Measurements from ENCODE around the gene TAC4. TPM values are rescaled to one million over a fixed set of nuclear protein-coding genes. Genes with fewer than 3 reads are reported as not detected.

TAC4 gene
- total and polyA plus RNA-seq, 2 donors (not counting 1 experiment from before 2014, with no cell fraction given), result not detected

- Histone ChIP-seq H3K9ac (ENCODE audit: insufficient read depth, low read length) (no peak overlapping the region), H3K36me3 (ENCODE audit: control insufficient read depth, insufficient read depth, low read length) (no peaks in the 10 kb centered on the region), H3K9me3 (ENCODE audit: control insufficient read depth, insufficient read depth, low read depth, low read length) (no peaks in the 10 kb centered on the region), H3K4me1 (ENCODE audit: control insufficient read depth, extremely low read depth, insufficient read depth, low read length) (no peaks in the 10 kb centered on the region), H2AFZ (ENCODE audit: low read length) (no peak overlapping the region), H4K20me1 (ENCODE audit: control insufficient read depth, extremely low read depth, insufficient read depth, low read length) (no peaks in the 10 kb centered on the region), H3K4me2 (ENCODE audit: extremely low read depth, insufficient read depth, low read length) (no peak overlapping the region), H3K4me3 (replicated peaks in 1 of 4; ENCODE audit: control extremely low read depth in 1 of 4, insufficient read depth in 1 of 4, low read depth in 3 of 4, low read length in 4 of 4) (no peak overlapping the region), H3K27ac (ENCODE audit: insufficient read depth, low read length) (no peak overlapping the region), H3K79me2 (ENCODE audit: control insufficient read depth, insufficient read depth, low read length) (no peaks in the 10 kb centered on the region), H3K27me3 (ENCODE audit: control insufficient read depth, insufficient read depth, low read length) (no peaks in the 10 kb centered on the region)
- DNase-seq (ENCODE audit: low read depth in 2 of 2), result no peak
- TF ChIP-seq EZH2 (IDR thresholded peaks at IDR 0.05; ENCODE audit: low read length, missing control alignments), result no peak
Observed at GRCh38 chr17:49842371-49842770, 5.5 kb downstream of the TAC4 start.

GRCh38 chr17:49841548-49841947, 6.3 kb downstream of the TAC4 start:
- H3K4me2 ChIP-seq (ENCODE audit: extremely low read depth, insufficient read depth, low read length), result no peak overlapping the region
- H3K4me1 ChIP-seq (ENCODE audit: control insufficient read depth, extremely low read depth, insufficient read depth, low read length), result peaks cover 4% of the 10 kb centered on the region
- H3K9ac ChIP-seq (ENCODE audit: insufficient read depth, low read length), result no peak overlapping the region
- no peak overlapping the region for H3K4me3 ChIP-seq (replicated peaks in 1 of 4; ENCODE audit: control extremely low read depth in 1 of 4, insufficient read depth in 1 of 4, low read depth in 3 of 4, low read length in 4 of 4)
- H3K27ac ChIP-seq (ENCODE audit: insufficient read depth, low read length), result no peak overlapping the region
- H3K27me3 ChIP-seq (ENCODE audit: control insufficient read depth, insufficient read depth, low read length), result no peaks in the 10 kb centered on the region
- H3K79me2 ChIP-seq (ENCODE audit: control insufficient read depth, insufficient read depth, low read length), result no peaks in the 10 kb centered on the region
- H3K9me3 ChIP-seq (ENCODE audit: control insufficient read depth, insufficient read depth, low read depth, low read length), result no peaks in the 10 kb centered on the region
- H3K36me3 ChIP-seq (ENCODE audit: control insufficient read depth, insufficient read depth, low read length), result no peaks in the 10 kb centered on the region
- DNase-seq (ENCODE audit: low read depth in 2 of 2), result no peak
- TF ChIP-seq CTCF (conservative IDR thresholded peaks at IDR 0.05 in 1 of 2, IDR thresholded peaks at IDR 0.05 in 1 of 2; ENCODE audit: low read depth in 1 of 2, low read length in 2 of 2), result no peak
- no peak for TF ChIP-seq EZH2 (IDR thresholded peaks at IDR 0.05; ENCODE audit: low read length, missing control alignments)
- no peak overlapping the region for H2AFZ ChIP-seq (ENCODE audit: low read length)
- no peaks in the 10 kb centered on the region for H4K20me1 ChIP-seq (ENCODE audit: control insufficient read depth, extremely low read depth, insufficient read depth, low read length)

- H3K36me3 ChIP-seq (ENCODE audit: control insufficient read depth, insufficient read depth, low read length), result no peaks in the 10 kb centered on the region
- H3K4me2 ChIP-seq (ENCODE audit: extremely low read depth, insufficient read depth, low read length), result no peak overlapping the region
- H3K79me2 ChIP-seq (ENCODE audit: control insufficient read depth, insufficient read depth, low read length), result no peaks in the 10 kb centered on the region
- H3K27ac ChIP-seq (ENCODE audit: insufficient read depth, low read length), result no peak overlapping the region
- TF ChIP-seq EZH2 (IDR thresholded peaks at IDR 0.05; ENCODE audit: low read length, missing control alignments), result no peak
- no peak for TF ChIP-seq CTCF (conservative IDR thresholded peaks at IDR 0.05 in 1 of 2, IDR thresholded peaks at IDR 0.05 in 1 of 2; ENCODE audit: low read depth in 1 of 2, low read length in 2 of 2)
- DNase-seq (ENCODE audit: low read depth in 2 of 2), result no peak
- H3K9ac ChIP-seq (ENCODE audit: insufficient read depth, low read length), result no peak overlapping the region
- H3K4me1 ChIP-seq (ENCODE audit: control insufficient read depth, extremely low read depth, insufficient read depth, low read length), result peaks cover 12% of the 10 kb centered on the region
- H4K20me1 ChIP-seq (ENCODE audit: control insufficient read depth, extremely low read depth, insufficient read depth, low read length), result no peaks in the 10 kb centered on the region
- no peak overlapping the region for H2AFZ ChIP-seq (ENCODE audit: low read length)
- H3K9me3 ChIP-seq (ENCODE audit: control insufficient read depth, insufficient read depth, low read depth, low read length), result no peaks in the 10 kb centered on the region
- no peaks in the 10 kb centered on the region for H3K27me3 ChIP-seq (ENCODE audit: control insufficient read depth, insufficient read depth, low read length)
- no peak overlapping the region for H3K4me3 ChIP-seq (replicated peaks in 1 of 4; ENCODE audit: control extremely low read depth in 1 of 4, insufficient read depth in 1 of 4, low read depth in 3 of 4, low read length in 4 of 4)
Observed at GRCh38 chr17:49839455-49839854, 8.4 kb downstream of the TAC4 start.
